H1 (cell line): ENCODE results near the gene SND1.

ENCODE experiments used
- CTCF ChIP-seq, 3 experiments: IDR thresholded peaks; 1 replicate in 2 of 3; 2 replicates in 1 of 3; pipeline versions ENCODE4 v1.5.1 to v1.6.1; 2011; ENCODE audit warnings: low read length in 3 of 3, mild to moderate bottlenecking in 3 of 3, inconsistent platforms in 2 of 3, low read depth in 1 of 3, moderate library complexity in 1 of 3; ENCODE audit not compliant: insufficient read depth in 1 of 3; ENCODE audit errors: control extremely low read depth in 1 of 3
- EZH2 ChIP-seq: fragments of 200-600 bp; sonication (generic); IDR thresholded peaks from 2 replicates; pipeline ENCODE4 v1.7.1; 2012; ENCODE audit warnings: low read depth, mild to moderate bottlenecking, moderate library complexity, low read length, inconsistent platforms; ENCODE audit not compliant: severe bottlenecking
- HDAC2 ChIP-seq, 2 experiments: fragments of 300-600 bp in 1 of 2; sonication (generic) in 1 of 2; IDR thresholded peaks; 2 replicates each; pipeline ENCODE4 v1.6.1; 2011 to 2012; ENCODE audit warnings: low read depth in 2 of 2, low read length in 2 of 2, mild to moderate bottlenecking in 2 of 2, moderate library complexity in 2 of 2, borderline replicate concordance in 1 of 2, inconsistent platforms in 1 of 2
- JUN ChIP-seq: IDR thresholded peaks from 2 replicates; pipeline ENCODE4 v1.6.1; 2011; ENCODE audit warnings: low read depth, mild to moderate bottlenecking, improper control_type of control experiment, low read length
- POLR2A ChIP-seq, 2 experiments: IDR thresholded peaks; 1 replicate in 1 of 2; 2 replicates in 1 of 2; pipeline ENCODE4 v1.6.1; 2011; ENCODE audit warnings: low read depth in 2 of 2, low read length in 2 of 2, mild to moderate bottlenecking in 2 of 2; ENCODE audit errors: control extremely low read depth in 1 of 2
- SP2 ChIP-seq: IDR thresholded peaks from 2 replicates; pipeline ENCODE4 v1.6.1; 2012; ENCODE audit warnings: mild to moderate bottlenecking, low read length, inconsistent platforms
- TCF12 ChIP-seq: IDR thresholded peaks from 2 replicates; pipeline ENCODE4 v1.6.1; 2011; ENCODE audit warnings: low read depth, mild to moderate bottlenecking, low read length
- TF ChIP-seq, protein P1 (sequence below): IDR thresholded peaks from 2 replicates; pipeline ENCODE4 v1.6.1; 2012; ENCODE audit warnings: low read length, inconsistent platforms

DNA sequence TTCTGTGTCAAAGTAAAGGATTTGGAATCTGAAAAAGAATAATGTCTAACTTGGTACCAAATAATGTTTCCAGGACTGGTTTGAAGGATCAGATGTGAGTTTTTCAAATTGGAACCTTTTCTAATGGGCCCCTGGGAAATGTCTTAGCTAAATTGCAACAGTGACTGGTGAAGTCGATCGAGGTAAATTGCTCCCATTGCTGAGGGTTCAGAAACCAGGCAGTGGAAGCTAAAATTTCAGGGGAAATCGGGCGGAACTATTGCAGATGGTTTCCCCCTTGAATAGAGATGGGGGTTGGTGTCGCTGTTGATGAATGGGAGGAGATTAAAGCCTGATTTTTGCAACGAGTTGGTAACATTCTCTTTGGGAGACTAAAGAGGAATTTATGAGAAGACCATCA, 112.7 kb downstream of the SND1 start:
- TF ChIP-seq JUN (no peak), POLR2A (IDR thresholded peaks at IDR 0.05; ENCODE audit: control extremely low read depth in 1 of 2, low read depth in 2 of 2, low read length in 2 of 2) (no peak), CTCF (IDR thresholded peaks at IDR 0.05; ENCODE audit: control extremely low read depth in 1 of 3, insufficient read depth in 1 of 3, low read depth in 1 of 3, low read length in 3 of 3) (no peak), TCF12 (no peak), HDAC2 (IDR thresholded peaks at IDR 0.05; ENCODE audit: borderline replicate concordance in 1 of 2, low read depth in 2 of 2, low read length in 2 of 2) (no peak), EZH2 (no peak), SP2 (no peak)
- TF ChIP-seq, protein P1, sequence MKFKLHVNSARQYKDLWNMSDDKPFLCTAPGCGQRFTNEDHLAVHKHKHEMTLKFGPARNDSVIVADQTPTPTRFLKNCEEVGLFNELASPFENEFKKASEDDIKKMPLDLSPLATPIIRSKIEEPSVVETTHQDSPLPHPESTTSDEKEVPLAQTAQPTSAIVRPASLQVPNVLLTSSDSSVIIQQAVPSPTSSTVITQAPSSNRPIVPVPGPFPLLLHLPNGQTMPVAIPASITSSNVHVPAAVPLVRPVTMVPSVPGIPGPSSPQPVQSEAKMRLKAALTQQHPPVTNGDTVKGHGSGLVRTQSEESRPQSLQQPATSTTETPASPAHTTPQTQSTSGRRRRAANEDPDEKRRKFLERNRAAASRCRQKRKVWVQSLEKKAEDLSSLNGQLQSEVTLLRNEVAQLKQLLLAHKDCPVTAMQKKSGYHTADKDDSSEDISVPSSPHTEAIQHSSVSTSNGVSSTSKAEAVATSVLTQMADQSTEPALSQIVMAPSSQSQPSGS = no peak
